NB4 (cell line): Measurements from ENCODE around the gene NPAS3.

Source experiments
- CTCF ChIP-seq: IDR thresholded peaks from one replicate; pipeline ENCODE4 v1.5.1; 2012; ENCODE audit warnings: low read depth, low read length
- TF ChIP-seq, protein P1 (sequence below): IDR thresholded peaks from 2 replicates; pipeline ENCODE4 v1.6.1; 2011; ENCODE audit warnings: low read depth, low read length

DNA sequence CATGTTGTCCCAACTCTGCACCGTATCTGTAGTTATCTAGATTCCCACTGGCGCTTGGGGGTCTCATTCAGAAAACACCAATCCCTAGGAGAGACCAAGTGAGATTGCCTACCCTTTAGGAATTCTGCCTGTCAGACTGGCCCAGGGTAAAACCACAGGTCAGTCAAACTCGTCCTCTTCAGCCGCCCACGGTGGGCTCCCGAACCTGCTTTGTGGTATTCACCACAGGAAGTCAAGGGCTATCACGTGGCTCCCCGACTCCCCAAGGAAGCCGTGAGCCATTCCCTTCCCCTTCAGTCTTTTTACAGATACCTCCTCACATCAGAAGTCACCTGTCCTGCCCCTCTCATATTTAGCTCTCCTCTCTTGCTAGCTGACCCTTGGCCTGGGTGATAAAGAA, 852.3 kb downstream of the NPAS3 start:
- TF ChIP-seq, protein P1, sequence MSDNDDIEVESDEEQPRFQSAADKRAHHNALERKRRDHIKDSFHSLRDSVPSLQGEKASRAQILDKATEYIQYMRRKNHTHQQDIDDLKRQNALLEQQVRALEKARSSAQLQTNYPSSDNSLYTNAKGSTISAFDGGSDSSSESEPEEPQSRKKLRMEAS: no peak
- no peak for TF ChIP-seq CTCF
